Fibroblast of pulmonary artery (primary cell): Measurements from ENCODE around the gene PELI1.

Experiments used
- DNase-seq: peaks from one replicate; pipeline ENCODE4 v3.0.0-alpha.2; 2010; ENCODE audit warnings: low read depth
- H3K4me3 ChIP-seq: replicated peaks from 2 replicates; pipeline ENCODE4 v1.5.1; 2011; ENCODE audit warnings: low read depth, mild to moderate bottlenecking, control low read depth, low read length, moderate library complexity
- CTCF ChIP-seq: IDR thresholded peaks from 2 replicates; pipeline ENCODE4 v1.5.1; 2011; ENCODE audit warnings: mild to moderate bottlenecking, control low read depth, low read length, inconsistent platforms; ENCODE audit errors: missing control alignments

Gene PELI1

GRCh38 chr2:64186699-64187605, 42.7 kb upstream of the PELI1 start:
- DNase-seq: peak; percentile 58
- H3K4me3 ChIP-seq: no peak overlapping the region
- TF ChIP-seq CTCF: no peak

GRCh38 chr2:64179582-64180321, 35.5 kb upstream of the PELI1 start:
- TF ChIP-seq CTCF: no peak
- no peak overlapping the region for H3K4me3 ChIP-seq
- no peak for DNase-seq

- no peak overlapping the region for H3K4me3 ChIP-seq
- DNase-seq: peak; percentile 54
- no peak for TF ChIP-seq CTCF
Observed at GRCh38 chr2:64177315-64177714, 33.1 kb upstream of the PELI1 start.

- no peak for TF ChIP-seq CTCF
- DNase-seq: no peak
Observed at GRCh38 chr2:64175419-64176197, 31.4 kb upstream of the PELI1 start.

GRCh38 chr2:64173156-64174135, 29.2 kb upstream of the PELI1 start:
- TF ChIP-seq CTCF: no peak
- H3K4me3 ChIP-seq: no peak overlapping the region
- no peak for DNase-seq

More at GRCh38 chr2:64175419-64176197, 31.4 kb upstream of the PELI1 start:
- no peak overlapping the region for H3K4me3 ChIP-seq

GRCh38 chr2:64168756-64169155, 24.5 kb upstream of the PELI1 start:
- DNase-seq: no peak
- no peak overlapping the region for H3K4me3 ChIP-seq
- no peak for TF ChIP-seq CTCF
